H1 (cell line): Measurements from ENCODE around the gene SERP1. TPM values are rescaled to one million over a fixed set of nuclear protein-coding genes. Genes with fewer than 3 reads are reported as not detected.

Experiments
- CHD7 ChIP-seq: fragments of 300-600 bp; sonication (generic); IDR thresholded peaks from 2 replicates; pipeline ENCODE4 v1.7.1; 2012; ENCODE audit warnings: low read length, moderate library complexity, mild to moderate bottlenecking, inconsistent platforms; ENCODE audit not compliant: insufficient replicate concordance
- CREB1 ChIP-seq: IDR thresholded peaks from 2 replicates; pipeline ENCODE4 v1.6.1; 2012; ENCODE audit warnings: inconsistent platforms
- CTBP2 ChIP-seq: IDR thresholded peaks from 2 replicates; pipeline ENCODE4 v1.7.0; 2011; ENCODE audit warnings: borderline replicate concordance, mild to moderate bottlenecking, moderate library complexity, mixed read lengths, low read length; ENCODE audit not compliant: insufficient read depth, insufficient read length
- FOSL1 ChIP-seq: IDR thresholded peaks from 2 replicates; pipeline ENCODE4 v1.6.1; 2011; ENCODE audit warnings: mild to moderate bottlenecking, low read depth, low read length, moderate library complexity; ENCODE audit not compliant: insufficient read depth
- GABPA ChIP-seq: IDR thresholded peaks from 2 replicates; pipeline ENCODE4 v1.6.1; 2011; ENCODE audit warnings: mild to moderate bottlenecking, low read length, moderate library complexity, borderline replicate concordance; ENCODE audit not compliant: insufficient read depth
- HDAC6 ChIP-seq: IDR thresholded peaks from one replicate; pipeline ENCODE4 v1.7.1; 2012; ENCODE audit warnings: low read depth, mild to moderate bottlenecking, inconsistent platforms, low read length, moderate library complexity
- KDM5A ChIP-seq: fragments of 200-600 bp; IDR thresholded peaks from 2 replicates; pipeline ENCODE4 v1.7.1; 2012; ENCODE audit warnings: mild to moderate bottlenecking, low read length, inconsistent platforms, mixed read lengths
- MAX ChIP-seq: IDR thresholded peaks from 2 replicates; pipeline ENCODE4 v1.6.1; 2012; ENCODE audit warnings: inconsistent platforms
- POLR2A ChIP-seq, 2 experiments: IDR thresholded peaks; 1 replicate in 1 of 2; 2 replicates in 1 of 2; pipeline ENCODE4 v1.6.1; 2011; ENCODE audit warnings: low read depth in 2 of 2, low read length in 2 of 2, mild to moderate bottlenecking in 2 of 2; ENCODE audit errors: control extremely low read depth in 1 of 2
- POU5F1 ChIP-seq: IDR thresholded peaks from 2 replicates; pipeline ENCODE4 v1.6.1; 2011; ENCODE audit warnings: low read depth, mild to moderate bottlenecking, low read length, moderate library complexity
- polyA plus RNA-seq, 7 experiments: library from polyadenylated mRNA; depleted of rRNA in 3 of 7; stranded (reverse) in 5 of 7; unstranded in 2 of 7; fragments of >200 nt in 5 of 7; fragments of 200-250 nt in 2 of 7; gene quantifications; 1 replicate in 5 of 7; 2 replicates in 1 of 7; 4 replicates in 1 of 7; pipeline versions ENCODE4 v1.2.1 to v1.2.3, GENCODE V29; 2011 to 2013; ENCODE audit warnings: missing spikeins in 2 of 7, mixed read lengths in 2 of 7
- total RNA-seq: library from RNA; stranded (reverse); fragmentation: NEBNext Ultra II Directional; extraction: Animal tissue kit (Norgen Biotek cat#: 25700); gene quantifications from 2 replicates; pipeline ENCODE4 v1.2.1, GENCODE V29; 2021

SERP1 gene
- total and polyA plus RNA-seq, 2 of the 8 experiments (the other 6 are each of a cell fraction or from before 2014, with no cell fraction given), result 90.3 to 98.2 TPM

GRCh38 chr3:150564243-150564642 is 17.9 kb upstream of the SERP1 start (continued):
- TF ChIP-seq CHD7 (no peak), FOSL1 (no peak), CREB1 (no peak), MAX (no peak), HDAC6 (no peak), KDM5A (no peak), CTBP2 (no peak), POLR2A (IDR thresholded peaks at IDR 0.05; ENCODE audit: control extremely low read depth in 1 of 2, low read depth in 2 of 2, low read length in 2 of 2) (no peak), POU5F1 (no peak), GABPA (no peak)
- TF ChIP-seq, all 59 proteins: peak for 0
